Stimulated activated CD8-positive, alpha-beta memory T cell treated with anti-CD3 and anti-CD28 coated beads, Interleukin-4, amount 100 ng/mL, for 1 hour (primary cell): ENCODE data around the gene TMEM235.

Experiments used
- DNase-seq, 2 donors: peaks; one replicate each; pipeline ENCODE4 v3.0.0-alpha.2; 2020; ENCODE audit warnings: low read depth in 2 of 2, low spot score in 1 of 2

TMEM235 gene

DNA sequence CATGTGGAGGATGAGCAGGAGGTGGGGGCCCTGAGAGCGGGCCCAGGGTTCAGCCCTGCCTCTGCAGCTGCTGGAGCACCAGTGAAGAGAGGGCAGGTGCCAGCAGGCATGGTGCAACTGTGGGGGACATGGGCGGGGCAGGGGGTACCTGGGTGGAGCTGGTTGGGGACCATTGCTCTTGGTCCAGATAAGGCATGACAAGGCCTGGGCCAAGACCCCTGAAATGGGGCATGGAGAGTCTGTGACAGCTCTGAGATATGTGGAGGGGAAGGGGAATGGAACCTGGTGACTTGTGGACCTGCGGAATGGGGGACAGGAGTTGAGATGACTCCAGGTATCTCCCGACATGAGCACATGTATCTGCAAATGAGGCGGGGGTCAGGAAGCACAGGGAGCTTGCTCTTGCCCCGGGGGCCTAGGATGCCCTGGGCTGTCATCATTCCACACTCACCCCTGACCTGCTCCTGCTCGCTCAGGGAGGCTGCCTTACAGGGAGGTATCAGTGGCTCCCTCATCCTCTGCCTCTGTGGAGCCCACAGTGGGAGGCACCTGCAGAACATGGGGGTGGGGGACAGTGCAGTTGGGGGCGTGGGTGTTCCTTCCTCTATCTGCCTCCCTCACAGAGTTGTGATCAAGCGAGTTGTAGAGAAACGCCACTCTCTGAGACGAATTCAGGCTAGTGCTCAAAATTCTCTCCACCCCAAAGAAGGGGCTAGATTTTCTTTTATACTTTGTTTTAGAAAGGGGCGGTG is 40.2 kb downstream of the TMEM235 start:
- no peak for DNase-seq

- no peak for DNase-seq
Measured at GRCh38 chr17:78272181-78272913, 40.9 kb downstream of the TMEM235 start.

GRCh38 chr17:78272914-78273258 is 41.5 kb downstream of the TMEM235 start:
- DNase-seq: no peak

- DNase-seq: no peak
Measured at GRCh38 chr17:78273813-78274212, 42.4 kb downstream of the TMEM235 start.

- DNase-seq: no peak
Measured at GRCh38 chr17:78275355-78275754, 43.9 kb downstream of the TMEM235 start.

DNA sequence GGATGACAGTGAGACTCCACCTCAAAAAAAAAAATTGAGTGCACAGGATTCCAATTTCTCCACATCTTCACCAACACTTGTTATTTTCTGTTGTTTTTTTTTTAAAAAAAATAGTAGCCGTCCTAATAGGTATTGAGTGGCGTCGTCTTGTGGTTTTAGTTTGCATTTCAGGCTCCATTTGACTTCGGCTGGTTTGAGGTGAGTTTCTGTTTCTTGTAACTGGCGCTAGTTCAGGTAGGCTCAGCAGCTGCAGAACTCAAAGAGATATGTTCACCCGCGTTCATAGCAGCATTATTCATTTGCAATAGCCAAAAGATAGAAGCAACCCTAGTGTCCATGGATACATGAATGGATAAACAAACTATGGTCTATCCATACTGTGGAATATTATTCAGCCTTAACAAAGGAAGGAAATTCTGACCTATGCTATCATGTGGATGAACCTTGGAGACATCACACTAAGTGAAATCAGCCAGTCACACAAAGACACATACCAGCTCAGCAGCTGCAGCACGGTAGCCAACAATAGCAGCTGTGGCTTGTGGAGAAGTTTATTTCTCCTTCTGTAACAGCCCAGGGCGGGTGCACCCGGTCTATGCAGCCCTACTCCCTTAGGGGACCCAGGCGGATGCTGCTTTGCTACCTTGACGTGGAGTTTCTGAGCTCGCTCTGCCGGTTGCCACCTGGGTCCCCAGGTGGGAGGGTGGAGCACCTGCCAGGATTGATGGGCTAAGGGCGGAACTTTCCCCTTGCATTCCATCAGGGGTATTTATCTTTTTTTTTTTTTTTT is 44.9 kb downstream of the TMEM235 start:
- no peak for DNase-seq

DNA sequence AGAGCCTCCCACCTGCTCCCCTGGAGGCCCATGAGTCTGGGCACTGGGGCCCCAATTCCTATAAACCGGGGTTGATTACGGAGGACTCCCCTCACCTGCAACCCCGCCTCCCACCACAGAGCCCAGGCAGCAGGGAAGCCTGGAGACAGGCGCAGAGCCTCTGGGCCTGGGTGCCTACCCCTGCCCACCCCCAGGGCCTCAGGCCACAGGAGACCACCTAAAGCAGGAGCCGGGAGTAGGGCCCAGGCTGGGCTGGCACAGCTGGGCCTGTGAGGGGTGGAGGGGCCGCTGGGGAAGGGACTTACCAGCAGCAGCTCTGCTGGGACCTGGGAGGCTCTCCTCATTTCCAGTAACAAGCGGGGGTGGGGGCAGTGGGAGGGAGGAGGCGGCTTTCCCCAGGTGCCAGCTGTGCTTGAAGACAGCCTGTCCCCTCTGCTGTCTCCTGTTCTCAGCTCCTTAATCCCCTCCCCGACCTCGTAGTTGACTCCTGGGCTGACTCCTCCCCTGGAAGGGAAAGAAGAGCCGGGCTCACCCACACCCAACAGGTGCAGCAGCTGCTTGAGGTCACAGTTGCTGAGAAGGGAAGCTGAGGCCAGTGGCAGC is 46.8 kb downstream of the TMEM235 start:
- DNase-seq: no peak

DNA sequence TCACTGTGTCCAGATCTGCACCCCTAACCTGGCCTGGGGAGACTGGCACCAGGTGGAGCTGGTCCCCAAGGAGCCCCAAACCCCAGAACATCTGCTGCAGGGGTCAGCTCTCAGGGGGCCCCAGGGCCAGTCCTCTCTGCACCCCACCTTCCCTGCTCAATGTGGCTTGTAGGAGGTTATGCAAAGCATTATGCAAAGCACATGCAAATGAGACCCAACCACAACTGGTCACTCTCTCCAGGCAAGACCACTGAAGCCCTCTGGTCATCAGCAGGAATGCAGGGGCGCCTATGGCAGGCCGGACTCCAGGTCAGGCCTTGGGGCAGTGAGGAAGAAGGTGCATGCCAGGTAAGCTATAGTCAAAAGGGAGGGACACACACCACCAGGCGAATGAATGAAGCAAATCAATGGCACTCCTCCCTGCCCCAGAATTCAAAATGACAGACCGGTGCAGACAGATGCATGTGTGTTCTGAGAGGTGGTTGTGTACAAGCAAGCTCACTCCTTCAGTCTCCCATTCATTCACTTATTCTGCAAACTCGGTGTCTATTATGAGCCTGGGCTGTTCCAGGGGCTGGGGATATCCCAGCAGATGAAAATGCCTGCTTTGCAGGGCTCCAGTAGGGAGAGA is 48.0 kb downstream of the TMEM235 start:
- DNase-seq: no peak

DNA sequence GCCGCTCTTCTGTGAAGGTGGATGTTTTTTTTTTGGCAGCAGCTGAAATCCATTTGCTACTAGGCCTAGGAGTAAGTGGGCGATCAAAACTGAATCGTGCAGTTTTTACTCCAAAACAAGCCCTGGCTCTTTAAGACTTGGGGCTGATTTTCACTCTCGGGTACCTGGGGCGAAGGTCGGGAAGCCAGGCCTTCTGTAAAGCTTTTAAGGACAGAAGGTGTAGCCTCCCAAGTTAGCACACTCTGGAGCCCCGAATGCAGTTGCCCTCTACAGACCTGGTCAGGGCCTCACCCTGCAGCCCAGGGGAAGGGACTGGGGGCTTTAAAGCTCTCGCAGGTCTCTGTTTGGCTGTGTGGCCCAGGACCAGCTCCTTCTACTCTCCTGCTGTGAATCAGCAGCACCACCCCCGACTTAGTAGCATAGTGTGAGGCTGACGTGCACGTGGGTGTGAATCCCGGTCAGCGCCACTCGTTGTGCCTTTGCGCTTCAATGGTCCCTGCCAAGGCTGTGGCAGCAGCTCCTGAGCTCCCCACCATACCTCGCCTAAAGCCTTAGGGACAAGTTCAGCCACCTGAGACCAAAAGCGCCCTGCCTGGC is 49.9 kb downstream of the TMEM235 start:
- no peak for DNase-seq

- no peak for DNase-seq
Measured at GRCh38 chr17:78284146-78284545, 52.7 kb downstream of the TMEM235 start.

DNA sequence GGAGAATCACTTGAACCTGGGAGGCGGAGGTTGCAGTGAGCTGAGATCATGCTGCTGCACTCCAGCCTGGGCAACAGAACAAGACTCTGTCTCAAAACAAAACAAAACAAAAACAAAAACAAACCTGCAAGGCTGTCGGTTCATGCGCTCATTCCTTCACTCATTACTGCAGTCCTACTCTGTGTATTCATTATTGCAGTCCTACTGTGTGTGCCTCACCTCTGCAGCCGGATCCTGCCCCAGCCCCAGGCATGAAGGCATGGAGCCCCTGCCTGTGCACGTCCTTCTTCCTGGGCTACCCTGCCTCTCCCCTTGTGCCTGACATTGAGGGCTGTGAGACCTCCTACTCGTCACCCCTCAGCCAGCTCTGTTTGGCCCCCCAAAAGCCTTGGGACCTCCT is 57.6 kb downstream of the TMEM235 start:
- no peak for DNase-seq

GRCh38 chr17:78289802-78290363 is 58.5 kb downstream of the TMEM235 start:
- DNase-seq: peak; percentile 36 to 61
